ENCODE data around the gene VASN. TPM values are rescaled to one million over a fixed set of nuclear protein-coding genes. Genes with fewer than 3 reads are reported as not detected.
A peak's percentile ranks its signal among the peaks of the same experiment; 100 is the strongest.

Gene VASN
- total RNA-seq, 2 donors from 2014 or later, result 10.4 to 12.1 TPM

DNA sequence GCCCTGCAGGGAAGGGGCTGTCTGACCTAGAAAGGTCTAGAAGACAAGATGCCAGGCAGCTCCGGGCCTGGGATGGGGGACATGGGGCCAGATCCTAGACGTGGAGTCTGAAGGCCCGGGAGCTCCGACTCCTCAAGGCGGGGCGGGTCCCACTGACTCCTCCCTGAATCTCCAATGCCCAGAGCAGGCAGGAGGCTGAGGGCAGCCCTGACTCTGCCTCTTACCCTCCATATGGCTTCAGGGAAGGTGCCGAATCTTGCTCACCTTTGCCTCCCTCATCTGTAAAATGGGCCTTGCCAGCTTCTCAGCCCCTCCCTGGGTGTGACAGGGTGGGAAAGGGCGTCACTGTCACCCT lies 14.8 kb downstream of the VASN start:
- Histone ChIP-seq H3K9me3 (ENCODE audit: control insufficient read depth, low read length) (no peaks in the 10 kb centered on the region), H3K36me3 (ENCODE audit: control insufficient read depth, insufficient read depth, low read length) (no peaks in the 10 kb centered on the region), H3K4me3 (ENCODE audit: low read length) (no peak overlapping the region), H3K4me1 (ENCODE audit: control insufficient read depth, insufficient read depth, low read length) (no peaks in the 10 kb centered on the region), H3K27ac (ENCODE audit: low read depth, low read length) (no peak overlapping the region), H3K27me3 (ENCODE audit: control insufficient read depth, insufficient read depth, low read length, poor library complexity, severe bottlenecking) (no peaks in the 10 kb centered on the region), H3K9ac (ENCODE audit: extremely low read depth, low read length, poor library complexity, severe bottlenecking) (no peak overlapping the region)
- H3K9me3 Mint-ChIP-seq, result no peaks in the 10 kb centered on the region
- no peak overlapping the region for H3K27ac Mint-ChIP-seq
- no peaks in the 10 kb centered on the region for H3K36me3 Mint-ChIP-seq (ENCODE audit: low read depth)
- peaks cover 6% of the 10 kb centered on the region for H3K4me1 Mint-ChIP-seq
- 68 to 92% methylated on average over 3 to 8 of the region's 8 CpGs for WGBS, 2 experiments (ENCODE audit: insufficient coverage in 1 of 2, insufficient read length in 1 of 2)
- TF ChIP-seq, protein P1, sequence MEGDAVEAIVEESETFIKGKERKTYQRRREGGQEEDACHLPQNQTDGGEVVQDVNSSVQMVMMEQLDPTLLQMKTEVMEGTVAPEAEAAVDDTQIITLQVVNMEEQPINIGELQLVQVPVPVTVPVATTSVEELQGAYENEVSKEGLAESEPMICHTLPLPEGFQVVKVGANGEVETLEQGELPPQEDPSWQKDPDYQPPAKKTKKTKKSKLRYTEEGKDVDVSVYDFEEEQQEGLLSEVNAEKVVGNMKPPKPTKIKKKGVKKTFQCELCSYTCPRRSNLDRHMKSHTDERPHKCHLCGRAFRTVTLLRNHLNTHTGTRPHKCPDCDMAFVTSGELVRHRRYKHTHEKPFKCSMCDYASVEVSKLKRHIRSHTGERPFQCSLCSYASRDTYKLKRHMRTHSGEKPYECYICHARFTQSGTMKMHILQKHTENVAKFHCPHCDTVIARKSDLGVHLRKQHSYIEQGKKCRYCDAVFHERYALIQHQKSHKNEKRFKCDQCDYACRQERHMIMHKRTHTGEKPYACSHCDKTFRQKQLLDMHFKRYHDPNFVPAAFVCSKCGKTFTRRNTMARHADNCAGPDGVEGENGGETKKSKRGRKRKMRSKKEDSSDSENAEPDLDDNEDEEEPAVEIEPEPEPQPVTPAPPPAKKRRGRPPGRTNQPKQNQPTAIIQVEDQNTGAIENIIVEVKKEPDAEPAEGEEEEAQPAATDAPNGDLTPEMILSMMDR (conservative IDR thresholded peaks at IDR 0.05), result no peak
- H3K27me3 Mint-ChIP-seq (ENCODE audit: insufficient read depth), result no peaks in the 10 kb centered on the region
- DNase-seq, result peak; percentile 46
- no peak overlapping the region for H3K4me3 Mint-ChIP-seq

DNA sequence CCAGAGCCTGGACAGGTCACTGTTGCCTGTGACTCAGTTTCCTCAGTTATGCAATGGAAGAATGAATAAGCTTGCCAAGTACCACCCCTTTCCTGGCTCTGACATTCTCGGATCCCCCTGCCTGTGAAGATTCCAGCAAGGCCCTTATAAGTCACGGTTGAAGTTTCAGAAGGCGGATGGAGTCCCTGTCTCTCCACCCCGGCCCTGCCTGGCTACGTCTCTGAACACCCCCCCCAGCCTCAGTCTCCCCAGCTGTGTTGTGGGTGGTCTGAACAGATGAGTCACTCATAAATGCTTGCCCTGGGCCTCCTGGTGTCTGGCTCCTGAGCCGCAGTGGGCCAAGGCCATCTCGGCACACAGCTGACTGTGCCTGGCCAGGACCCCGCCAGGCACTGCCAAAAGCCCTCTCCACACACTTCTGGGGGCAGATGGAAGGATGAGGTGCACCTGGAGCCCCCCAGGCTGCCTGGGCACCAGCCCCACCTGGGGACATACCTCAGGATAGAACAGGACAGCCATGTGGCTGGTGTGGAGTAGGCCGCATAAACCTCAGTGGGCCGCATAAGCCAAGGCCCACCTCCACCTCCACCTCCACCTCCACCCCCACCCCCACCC lies 15.4 kb downstream of the VASN start:
- no peak overlapping the region for H3K9ac ChIP-seq (ENCODE audit: extremely low read depth, low read length, poor library complexity, severe bottlenecking)
- WGBS, 2 experiments (ENCODE audit: insufficient coverage in 1 of 2, insufficient read length in 1 of 2), result 71 to 94% methylated on average over 3 to 8 of the region's 10 CpGs
- DNase-seq, result peak; percentile 33
- H3K27ac Mint-ChIP-seq, result no peak overlapping the region
- no peak overlapping the region for H3K4me3 ChIP-seq (ENCODE audit: low read length)
- H3K27ac ChIP-seq (ENCODE audit: low read depth, low read length), result no peak overlapping the region
- no peaks in the 10 kb centered on the region for H3K4me1 ChIP-seq (ENCODE audit: control insufficient read depth, insufficient read depth, low read length)
- no peaks in the 10 kb centered on the region for H3K36me3 ChIP-seq (ENCODE audit: control insufficient read depth, insufficient read depth, low read length)
- H3K27me3 Mint-ChIP-seq (ENCODE audit: insufficient read depth), result no peaks in the 10 kb centered on the region
- peaks cover 6% of the 10 kb centered on the region for H3K4me1 Mint-ChIP-seq
- TF ChIP-seq, protein P1 (conservative IDR thresholded peaks at IDR 0.05), result no peak
- no peaks in the 10 kb centered on the region for H3K9me3 Mint-ChIP-seq
- no peak overlapping the region for H3K4me3 Mint-ChIP-seq
- no peaks in the 10 kb centered on the region for H3K27me3 ChIP-seq (ENCODE audit: control insufficient read depth, insufficient read depth, low read length, poor library complexity, severe bottlenecking)
- no peaks in the 10 kb centered on the region for H3K9me3 ChIP-seq (ENCODE audit: control insufficient read depth, low read length)
- no peaks in the 10 kb centered on the region for H3K36me3 Mint-ChIP-seq (ENCODE audit: low read depth)

DNA sequence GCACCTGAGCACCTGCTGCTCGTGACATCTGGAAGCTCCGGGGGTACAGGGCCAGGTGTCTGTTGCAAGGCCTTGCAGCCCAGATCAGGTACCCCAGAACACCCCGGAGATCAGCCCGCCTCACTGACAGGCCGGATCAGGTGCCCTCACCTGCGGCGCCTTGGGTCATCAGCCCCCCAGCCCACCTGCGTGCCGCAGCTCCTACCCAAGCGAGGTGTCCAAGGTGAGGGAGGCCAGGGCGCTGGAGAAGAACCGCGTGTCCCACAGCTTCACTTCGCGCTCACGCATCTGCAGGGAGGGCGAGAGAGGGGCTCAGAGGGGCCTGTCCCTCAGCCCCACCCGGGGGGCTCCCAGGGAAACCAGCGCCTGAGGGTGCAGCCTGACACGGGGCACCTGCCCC lies 16.1 kb downstream of the VASN start:
- H3K9me3 Mint-ChIP-seq, result no peaks in the 10 kb centered on the region
- peak; percentile 45 for DNase-seq
- no peaks in the 10 kb centered on the region for H3K27me3 Mint-ChIP-seq (ENCODE audit: insufficient read depth)
- TF ChIP-seq, protein P1 (conservative IDR thresholded peaks at IDR 0.05), result no peak
- H3K9ac ChIP-seq (ENCODE audit: extremely low read depth, low read length, poor library complexity, severe bottlenecking), result no peak overlapping the region
- H3K4me3 Mint-ChIP-seq, result no peak overlapping the region
- H3K36me3 Mint-ChIP-seq (ENCODE audit: low read depth), result no peaks in the 10 kb centered on the region
- H3K4me1 Mint-ChIP-seq, result peaks cover 7% of the 10 kb centered on the region
- no peaks in the 10 kb centered on the region for H3K9me3 ChIP-seq (ENCODE audit: control insufficient read depth, low read length)
- 92 to 94% methylated on average over 11 to 20 of the region's 20 CpGs for WGBS, 2 experiments (ENCODE audit: insufficient coverage in 1 of 2, insufficient read length in 1 of 2)
- H3K27me3 ChIP-seq (ENCODE audit: control insufficient read depth, insufficient read depth, low read length, poor library complexity, severe bottlenecking), result no peaks in the 10 kb centered on the region
- H3K4me3 ChIP-seq (ENCODE audit: low read length), result no peak overlapping the region
- no peaks in the 10 kb centered on the region for H3K4me1 ChIP-seq (ENCODE audit: control insufficient read depth, insufficient read depth, low read length)
- H3K36me3 ChIP-seq (ENCODE audit: control insufficient read depth, insufficient read depth, low read length), result no peaks in the 10 kb centered on the region
- H3K27ac Mint-ChIP-seq, result no peak overlapping the region
- no peak overlapping the region for H3K27ac ChIP-seq (ENCODE audit: low read depth, low read length)
